Left renal pelvis (tissue), 4 donors: ENCODE measurements around the gene MRPL22. TPM values are rescaled to one million over a fixed set of nuclear protein-coding genes. Genes with fewer than 3 reads are reported as not detected.
"Not testable (repeated sequence)": the region's sequence is repeated elsewhere in the genome, so short reads cannot be mapped to it uniquely, and the experiment has no call there.

Experiments used
- DNase-seq, 4 donors: peaks; one replicate each; pipeline ENCODE4 v3.0.0-alpha.2; 2013; ENCODE audit warnings: low read depth in 4 of 4, low spot score in 3 of 4
- polyA plus RNA-seq, 4 donors: library from polyadenylated mRNA; unstranded; fragments of 120-200 nt; gene quantifications; one replicate each; pipeline ENCODE4 v1.2.1, GENCODE V29; 2013; ENCODE audit not compliant: insufficient read length in 4 of 4

The MRPL22 gene
- polyA plus RNA-seq, 4 donors = 38.3 to 55.9 (median 51.7) TPM

GRCh38 chr5:154986151-154986550 lies 45.3 kb downstream of the MRPL22 start:
- no peak for DNase-seq

GRCh38 chr5:154989626-154990025 lies 48.8 kb downstream of the MRPL22 start:
- no peak for DNase-seq

- no peak for DNase-seq
Observed at GRCh38 chr5:154993461-154993860, 52.6 kb downstream of the MRPL22 start.

GRCh38 chr5:154995679-154996078 lies 54.8 kb downstream of the MRPL22 start:
- no peak for DNase-seq

GRCh38 chr5:154997746-154998145 lies 56.9 kb downstream of the MRPL22 start:
- DNase-seq = no peak

- no peak for DNase-seq
Observed at GRCh38 chr5:154999865-155000264, 59.0 kb downstream of the MRPL22 start.

GRCh38 chr5:155001523-155001922 lies 60.6 kb downstream of the MRPL22 start:
- DNase-seq = no peak

- not testable (repeated sequence) for DNase-seq
Observed at GRCh38 chr5:155002722-155003121, 61.8 kb downstream of the MRPL22 start.

- no peak for DNase-seq
Observed at GRCh38 chr5:155004138-155004744, 63.4 kb downstream of the MRPL22 start.

GRCh38 chr5:155006265-155006664 lies 65.4 kb downstream of the MRPL22 start:
- not testable (repeated sequence) for DNase-seq

- DNase-seq = no peak
Observed at GRCh38 chr5:155008669-155009068, 67.8 kb downstream of the MRPL22 start.

GRCh38 chr5:155010881-155011280 lies 70.0 kb downstream of the MRPL22 start:
- no peak for DNase-seq

- no peak for DNase-seq
Observed at GRCh38 chr5:155013526-155013925, 72.7 kb downstream of the MRPL22 start, which contains the start of gene KIF4B. Gene KIF4B, plus strand, starts transcription at chr5:155013755. Its CDS starts 105 bp downstream, at chr5:155013860.

GRCh38 chr5:155015239-155015638 lies 74.4 kb downstream of the MRPL22 start:
- DNase-seq = no peak

GRCh38 chr5:155017610-155018009 lies 76.7 kb downstream of the MRPL22 start:
- DNase-seq = no peak

Other genes starting within 250 kb of the MRPL22 start
- 100 to 1,000 TPM; 109 to 151 (median 135) TPM for gene LARP1, start 185.7 kb upstream of the MRPL22 start, polyA plus RNA-seq
- 10 to 100 TPM; 36.1 to 45.3 (median 40.3) TPM for gene FAXDC2, start 90.5 kb upstream of the MRPL22 start, polyA plus RNA-seq
- gene CNOT8, start 82.4 kb upstream of the MRPL22 start, polyA plus RNA-seq = 10 to 100 TPM; 68.4 to 85.7 (median 80.6) TPM
- gene GEMIN5, start 2.9 kb upstream of the MRPL22 start, polyA plus RNA-seq = 10 to 100 TPM; 17.1 to 21.9 (median 21.5) TPM
- gene KIF4B, start 72.7 kb downstream of the MRPL22 start, polyA plus RNA-seq = under 1 TPM; 0.12 to 0.27 (median 0.18) TPM